GM12878 (cell line): ENCODE results near the gene SETD6. TPM values are rescaled to one million over a fixed set of nuclear protein-coding genes. Genes with fewer than 3 reads are reported as not detected.

Experiments
- ATAC-seq: fragments of 200-7000 bp; cut with Tn5 transposase; 3 replicates; pipeline ENCODE4 v1.9.1; 2020; ENCODE audit warnings: mild to moderate bottlenecking, moderate library complexity
- BruUV-seq: library from RNA; stranded (reverse); fragments of 400-500 nt; replicated peaks from 2 replicates; lab custom pipeline; 2021; lab: Mats Ljungman, UMichigan
- CTCF ChIA-PET: fragments of 300-600 bp; sonication (Branson Sonifier 250); formaldehyde crosslinking; extraction: SDS; loops from one replicate; lab custom pipeline; 2021; ENCODE audit warnings: inconsistent platforms; lab: Yijun Ruan, JAX
- POLR2A ChIA-PET: fragments of 350-600 bp; formaldehyde crosslinking; extraction: SDS; loops from one replicate; lab custom pipeline; 2021; ENCODE audit warnings: inconsistent platforms; lab: Charles Lee
- RAD21 ChIA-PET: fragments of 300-600 bp; sonication (Branson Sonifier 250); formaldehyde crosslinking; loops from one replicate; lab custom pipeline; 2023; ENCODE audit warnings: antibody characterized with exemption; ENCODE audit not compliant: unreplicated experiment; lab: Charles Lee
- SMC1A ChIA-PET: fragments of 300-600 bp; sonication (Branson Sonifier 250); formaldehyde crosslinking; loops from one replicate; lab custom pipeline; 2023; ENCODE audit not compliant: unreplicated experiment, uncharacterized antibody; lab: Charles Lee
- DNase-seq: peaks from one replicate; pipeline ENCODE4 v3.0.0-alpha.2; 2011; ENCODE audit warnings: low read depth, low spot score
- FAIRE-seq: peaks from 3 replicates; lab custom pipeline; 2011; peaks lifted over from hg19 to GRCh38; lab: Jason Lieb, UNC
- H2AFZ ChIP-seq: 2 replicates; pipeline ENCODE4 v1.6.0; 2011; ENCODE audit warnings: low read depth, low read length, control low read depth; ENCODE audit not compliant: control insufficient read depth
- H3K27ac ChIP-seq: 2 replicates; pipeline ENCODE4 v1.5.1; 2011; ENCODE audit warnings: control low read depth; ENCODE audit not compliant: control insufficient read depth, insufficient read depth
- H3K27me3 ChIP-seq, 2 experiments: replicated peaks in 1 of 2; 2 replicates each; pipeline versions ENCODE4 v1.6.0 to v1.6.1; 2011; ENCODE audit warnings: low read length in 1 of 2; ENCODE audit not compliant: control insufficient read depth in 2 of 2, insufficient read depth in 2 of 2
- H3K36me3 ChIP-seq, 2 experiments: 2 replicates each; pipeline ENCODE4 v1.5.1; 2011; ENCODE audit warnings: low read length in 1 of 2; ENCODE audit not compliant: control insufficient read depth in 2 of 2, insufficient read depth in 2 of 2
- H3K4me1 ChIP-seq: 2 replicates; pipeline ENCODE4 v1.6.1; 2011; ENCODE audit warnings: mild to moderate bottlenecking, low read length, moderate library complexity, mixed read lengths; ENCODE audit not compliant: control insufficient read depth, insufficient read depth
- H3K4me2 ChIP-seq: 2 replicates; pipeline ENCODE4 v1.6.0; 2011; ENCODE audit warnings: control low read depth; ENCODE audit not compliant: control insufficient read depth, insufficient read depth
- H3K4me3 ChIP-seq: fragments of 200-600 bp; sonication (generic); 2 replicates; pipeline ENCODE4 v1.5.1; 2016
- H3K79me2 ChIP-seq: 2 replicates; pipeline ENCODE4 v1.6.0; 2011; ENCODE audit warnings: low read length; ENCODE audit not compliant: control insufficient read depth, insufficient read depth
- H3K9ac ChIP-seq: 2 replicates; pipeline ENCODE4 v1.8.0; 2011; ENCODE audit warnings: low read length, control low read depth, mixed read lengths; ENCODE audit not compliant: control insufficient read depth, insufficient read depth
- H3K9me3 ChIP-seq: replicated peaks from 3 replicates; pipeline ENCODE4 v1.5.1; 2011; ENCODE audit warnings: mild to moderate bottlenecking, low read length; ENCODE audit not compliant: control insufficient read depth, insufficient read depth
- H4K20me1 ChIP-seq: 2 replicates; pipeline ENCODE4 v1.6.0; 2011; ENCODE audit not compliant: control insufficient read depth, insufficient read depth
- E2F4 ChIP-seq: IDR thresholded peaks from 2 replicates; pipeline ENCODE4 v1.6.1; 2012; ENCODE audit warnings: low read depth, low read length, improper control_type of control experiment
- FOXK2 ChIP-seq: fragments of 450-650 bp; IDR thresholded peaks from 2 replicates; pipeline ENCODE4 v1.6.1; 2017; ENCODE audit warnings: mild to moderate bottlenecking, moderate library complexity
- FOXM1 ChIP-seq: IDR thresholded peaks from 2 replicates; pipeline ENCODE4 v1.6.1; 2012; ENCODE audit warnings: low read depth, mild to moderate bottlenecking, inconsistent platforms, low read length, moderate library complexity
- PBX3 ChIP-seq: IDR thresholded peaks from 2 replicates; pipeline ENCODE4 v1.6.1; 2011; ENCODE audit warnings: mild to moderate bottlenecking, low read depth, low read length, moderate library complexity; ENCODE audit not compliant: insufficient replicate concordance
- TARDBP ChIP-seq: IDR thresholded peaks from 2 replicates; pipeline ENCODE4 v1.6.1; 2016; ENCODE audit warnings: borderline replicate concordance
- ZBED1 ChIP-seq: IDR thresholded peaks from 2 replicates; pipeline ENCODE4 v1.6.1; 2016; ENCODE audit warnings: borderline replicate concordance
- ZNF384 ChIP-seq: IDR thresholded peaks from 2 replicates; pipeline ENCODE4 v1.6.1; 2012; ENCODE audit warnings: low read depth, mild to moderate bottlenecking, low read length, improper control_type of control experiment, borderline replicate concordance
- WGBS: methylation state at CpG from one replicate; pipeline ENCODE4 v1.1.6; 2016; ENCODE audit warnings: low lambda C conversion rate; ENCODE audit not compliant: insufficient replicate concordance, insufficient coverage; ENCODE audit errors: missing lambda C conversion rate; 5-methylcytosine and 5-hydroxymethylcytosine counted together
- in situ Hi-C: fragments of 300-500 bp; cut with MboI; formaldehyde crosslinking; loops from 9 replicates; pipeline ENCODE4 v1.14.3; 2018; ENCODE audit warnings: mixed read lengths
- intact Hi-C: fragments of 100-400 bp; cut with micrococcal nuclease; formaldehyde crosslinking; loops from one replicate; pipeline ENCODE4 v1.14.2; 2022; ENCODE audit not compliant: unreplicated experiment
- polyA plus RNA-seq, 11 experiments: library from polyadenylated mRNA; depleted of rRNA in 4 of 11; unstranded in 6 of 11; stranded (reverse) in 5 of 11; fragments of >200 nt; fragmentation: Nextera tagmentation in 4 of 11; fragmentation: Illumina TruSeq in 1 of 11; extraction: Ambion mirVana in 4 of 11; extraction: Trizol in 1 of 11; gene quantifications; 1 replicate in 1 of 11; 2 replicates in 10 of 11; pipeline versions ENCODE4 v1.2.1 to v1.2.3, GENCODE V29; 2011 to 2016; ENCODE audit warnings: inconsistent platforms in 2 of 11, missing spikeins in 2 of 11, low read depth in 1 of 11
- total RNA-seq, 4 experiments: library from RNA; depleted of rRNA in 3 of 4; stranded (reverse); fragments of >200 nt in 3 of 4; fragmentation: Illumina TruSeq in 1 of 4; extraction: Trizol in 1 of 4; gene quantifications; 2 replicates each; pipeline versions ENCODE4 v1.2.1 to v1.2.3, GENCODE V29; 2013 to 2021
- TF ChIP-seq, protein P1 (sequence below): fragments of 450-650 bp; IDR thresholded peaks from 2 replicates; pipeline ENCODE4 v1.6.1; 2017; ENCODE audit warnings: mild to moderate bottlenecking, moderate library complexity

SETD6 gene
- total and polyA plus RNA-seq, 10 of the 15 experiments (the other 5 are each of a cell fraction or from before 2014, with no cell fraction given), result 8.2 to 23.8 (median 16.2) TPM

DNA sequence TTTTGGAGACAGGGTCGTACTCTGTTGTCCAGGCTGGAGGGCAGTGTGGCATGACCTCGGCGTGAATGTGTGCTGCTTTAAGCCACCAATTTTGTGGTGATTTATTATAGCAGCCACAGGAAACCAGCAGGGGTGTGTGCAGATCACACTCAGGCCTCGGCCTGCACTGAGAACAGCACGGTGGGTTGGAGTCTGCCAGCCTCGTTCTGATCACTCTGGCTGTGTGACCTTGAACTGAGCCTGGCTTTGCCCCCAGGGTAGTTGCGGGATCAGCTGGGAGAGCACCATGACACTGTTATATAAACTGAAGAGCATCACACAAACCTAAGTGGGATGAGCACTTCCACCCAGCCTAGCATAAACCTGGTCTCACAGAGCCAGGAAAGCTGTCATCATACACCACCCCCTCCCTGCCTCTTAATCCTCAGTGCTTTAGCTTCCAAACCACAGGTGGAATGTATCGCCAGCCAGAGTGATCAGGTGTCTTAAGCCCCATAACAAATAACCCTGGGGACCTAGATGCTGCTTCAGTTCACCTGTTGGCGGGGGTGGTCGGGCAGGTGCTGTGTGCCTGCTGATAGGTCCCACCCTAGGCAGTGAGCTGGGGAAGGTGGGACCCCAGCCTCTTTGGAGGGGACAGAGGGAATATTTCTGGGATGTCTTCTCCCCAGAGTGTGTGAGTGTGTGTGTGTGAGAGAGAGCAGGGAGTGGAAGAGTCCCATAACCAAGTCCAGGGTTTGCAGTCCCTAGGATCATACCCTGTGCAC lies 43.9 kb upstream of the SETD6 start:
- Histone ChIP-seq H3K27me3 (peaks cover 0 to 4% of the 10 kb centered on the region in 2 experiments; a peak in 2 of 4 replicates), H2AFZ (no peak overlapping the region), H3K79me2 (no peaks in the 10 kb centered on the region), H3K27ac (no peak overlapping the region), H3K4me2 (no peak overlapping the region), H3K4me3 (no peak overlapping the region), H3K4me1 (no peaks in the 10 kb centered on the region), H4K20me1 (no peaks in the 10 kb centered on the region), H3K36me3 (no peaks in the 10 kb centered on the region), H3K9me3 (no peaks in the 10 kb centered on the region), H3K9ac (no peak overlapping the region)
- FAIRE-seq (no peak), ATAC-seq (no peak), DNase-seq (no peak)
- ChIA-PET POLR2A (no interaction called here), RAD21 (no interaction called here), CTCF (no interaction called here), SMC1A (no interaction called here)
- in situ Hi-C loops, result no loop called here
- WGBS, result 18% methylated on average over 10 of the region's 10 CpGs
- intact Hi-C loops, result no loop called here
- no peak for TF ChIP-seq E2F4
- TF ChIP-seq PBX3, result no peak
- TF ChIP-seq TARDBP, result no peak
- TF ChIP-seq, protein P1, sequence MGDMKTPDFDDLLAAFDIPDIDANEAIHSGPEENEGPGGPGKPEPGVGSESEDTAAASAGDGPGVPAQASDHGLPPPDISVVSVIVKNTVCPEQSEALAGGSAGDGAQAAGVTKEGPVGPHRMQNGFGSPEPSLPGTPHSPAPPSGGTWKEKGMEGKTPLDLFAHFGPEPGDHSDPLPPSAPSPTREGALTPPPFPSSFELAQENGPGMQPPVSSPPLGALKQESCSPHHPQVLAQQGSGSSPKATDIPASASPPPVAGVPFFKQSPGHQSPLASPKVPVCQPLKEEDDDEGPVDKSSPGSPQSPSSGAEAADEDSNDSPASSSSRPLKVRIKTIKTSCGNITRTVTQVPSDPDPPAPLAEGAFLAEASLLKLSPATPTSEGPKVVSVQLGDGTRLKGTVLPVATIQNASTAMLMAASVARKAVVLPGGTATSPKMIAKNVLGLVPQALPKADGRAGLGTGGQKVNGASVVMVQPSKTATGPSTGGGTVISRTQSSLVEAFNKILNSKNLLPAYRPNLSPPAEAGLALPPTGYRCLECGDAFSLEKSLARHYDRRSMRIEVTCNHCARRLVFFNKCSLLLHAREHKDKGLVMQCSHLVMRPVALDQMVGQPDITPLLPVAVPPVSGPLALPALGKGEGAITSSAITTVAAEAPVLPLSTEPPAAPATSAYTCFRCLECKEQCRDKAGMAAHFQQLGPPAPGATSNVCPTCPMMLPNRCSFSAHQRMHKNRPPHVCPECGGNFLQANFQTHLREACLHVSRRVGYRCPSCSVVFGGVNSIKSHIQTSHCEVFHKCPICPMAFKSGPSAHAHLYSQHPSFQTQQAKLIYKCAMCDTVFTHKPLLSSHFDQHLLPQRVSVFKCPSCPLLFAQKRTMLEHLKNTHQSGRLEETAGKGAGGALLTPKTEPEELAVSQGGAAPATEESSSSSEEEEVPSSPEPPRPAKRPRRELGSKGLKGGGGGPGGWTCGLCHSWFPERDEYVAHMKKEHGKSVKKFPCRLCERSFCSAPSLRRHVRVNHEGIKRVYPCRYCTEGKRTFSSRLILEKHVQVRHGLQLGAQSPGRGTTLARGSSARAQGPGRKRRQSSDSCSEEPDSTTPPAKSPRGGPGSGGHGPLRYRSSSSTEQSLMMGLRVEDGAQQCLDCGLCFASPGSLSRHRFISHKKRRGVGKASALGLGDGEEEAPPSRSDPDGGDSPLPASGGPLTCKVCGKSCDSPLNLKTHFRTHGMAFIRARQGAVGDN, result no peak
- no peak for TF ChIP-seq ZBED1
- TF ChIP-seq ZNF384, result no peak
- TF ChIP-seq FOXM1, result no peak
- no peak for TF ChIP-seq FOXK2
- no TSS peak for BruUV-seq
